Activated naive CD4-positive, alpha-beta T cell treated with Interleukin-2 at 50 U/mL for 16 hours (primary cell): Measurements from ENCODE around the gene GLRX.
A peak's percentile ranks its signal among the peaks of the same experiment; 100 is the strongest.
"Not testable (repeated sequence)": the region's sequence is repeated elsewhere in the genome, so short reads cannot be mapped to it uniquely, and the experiment has no call there.

Source experiments
- DNase-seq: peaks from one replicate; pipeline ENCODE4 v3.0.0-alpha.2; 2020

GLRX gene

GRCh38 chr5:95826949-95827891, 4.7 kb upstream of the GLRX start:
- DNase-seq: no peak

GRCh38 chr5:95825495-95825894, 3.0 kb upstream of the GLRX start:
- DNase-seq: no peak

GRCh38 chr5:95824747-95825146, 2.2 kb upstream of the GLRX start:
- DNase-seq: no peak

GRCh38 chr5:95823738-95824609, 1.4 kb upstream of the GLRX start:
- DNase-seq: peak; percentile 48

GRCh38 chr5:95823218-95823737, 752 bp upstream of the GLRX start:
- no peak for DNase-seq

- DNase-seq: peak; percentile 41
These were observed 434 bp downstream of the GLRX start for GRCh38 chr5:95822043-95822541.

- DNase-seq: no peak
These were observed 1.2 kb downstream of the GLRX start for GRCh38 chr5:95821110-95822021.

- DNase-seq: peak; percentile 38
These were observed 4.1 kb downstream of the GLRX start for GRCh38 chr5:95818181-95819147.

- DNase-seq: peak; percentile 59
These were observed 5.1 kb downstream of the GLRX start for GRCh38 chr5:95817430-95817829.

- DNase-seq: no peak
These were observed 5.8 kb downstream of the GLRX start for GRCh38 chr5:95816776-95817175.

- DNase-seq: no peak
These were observed 6.2 kb downstream of the GLRX start for GRCh38 chr5:95816341-95816740.

GRCh38 chr5:95815155-95815729, 7.3 kb downstream of the GLRX start:
- no peak for DNase-seq

- not testable (repeated sequence) for DNase-seq
These were observed 9.5 kb downstream of the GLRX start for GRCh38 chr5:95813035-95813434.

- peak; percentile 28 for DNase-seq
These were observed 10.5 kb downstream of the GLRX start for GRCh38 chr5:95812074-95812471.

GRCh38 chr5:95811461-95812073, 11.0 kb downstream of the GLRX start:
- not testable (repeated sequence) for DNase-seq

GRCh38 chr5:95811126-95811423, 11.5 kb downstream of the GLRX start:
- DNase-seq: not testable (repeated sequence)

GRCh38 chr5:95810305-95811125, 12.0 kb downstream of the GLRX start:
- DNase-seq: no peak

GRCh38 chr5:95809414-95809960, 13.0 kb downstream of the GLRX start:
- no peak for DNase-seq
